ENCODE results near the gene MIER2.
"Not testable (repeated sequence)": the region's sequence is repeated elsewhere in the genome, so short reads cannot be mapped to it uniquely, and the experiment has no call there.

The MIER2 gene

DNA sequence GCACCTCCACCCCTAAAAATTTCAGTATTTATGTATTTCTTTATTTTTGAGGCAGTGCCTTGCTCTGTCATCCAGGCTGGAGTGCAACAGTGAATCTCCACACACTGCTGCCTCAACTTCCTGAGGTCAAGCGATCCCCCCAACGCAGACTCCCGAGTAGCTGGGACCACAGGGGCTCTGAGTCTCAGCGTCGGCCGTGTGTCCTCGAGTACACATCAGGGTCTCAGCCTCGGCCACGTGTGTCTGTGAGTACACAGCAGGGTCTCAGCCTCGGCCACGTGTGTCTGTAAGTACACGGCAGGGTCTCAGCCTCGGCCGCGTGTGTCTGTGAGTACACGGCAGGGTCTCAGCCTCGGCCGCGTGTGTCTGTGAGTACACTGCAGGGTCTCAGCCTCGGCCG, 43.2 kb upstream of the MIER2 start:
- no peak for TF ChIP-seq EZH2 (IDR thresholded peaks at IDR 0.05; ENCODE audit: borderline replicate concordance, low read length)
- TF ChIP-seq, protein P1, sequence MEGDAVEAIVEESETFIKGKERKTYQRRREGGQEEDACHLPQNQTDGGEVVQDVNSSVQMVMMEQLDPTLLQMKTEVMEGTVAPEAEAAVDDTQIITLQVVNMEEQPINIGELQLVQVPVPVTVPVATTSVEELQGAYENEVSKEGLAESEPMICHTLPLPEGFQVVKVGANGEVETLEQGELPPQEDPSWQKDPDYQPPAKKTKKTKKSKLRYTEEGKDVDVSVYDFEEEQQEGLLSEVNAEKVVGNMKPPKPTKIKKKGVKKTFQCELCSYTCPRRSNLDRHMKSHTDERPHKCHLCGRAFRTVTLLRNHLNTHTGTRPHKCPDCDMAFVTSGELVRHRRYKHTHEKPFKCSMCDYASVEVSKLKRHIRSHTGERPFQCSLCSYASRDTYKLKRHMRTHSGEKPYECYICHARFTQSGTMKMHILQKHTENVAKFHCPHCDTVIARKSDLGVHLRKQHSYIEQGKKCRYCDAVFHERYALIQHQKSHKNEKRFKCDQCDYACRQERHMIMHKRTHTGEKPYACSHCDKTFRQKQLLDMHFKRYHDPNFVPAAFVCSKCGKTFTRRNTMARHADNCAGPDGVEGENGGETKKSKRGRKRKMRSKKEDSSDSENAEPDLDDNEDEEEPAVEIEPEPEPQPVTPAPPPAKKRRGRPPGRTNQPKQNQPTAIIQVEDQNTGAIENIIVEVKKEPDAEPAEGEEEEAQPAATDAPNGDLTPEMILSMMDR (IDR thresholded peaks at IDR 0.05; ENCODE audit: low read length) = no peak
- Histone ChIP-seq H3K4me1 (ENCODE audit: insufficient read depth, low read length, severe bottlenecking) (peaks cover 16% of the 10 kb centered on the region), H3K4me2 (ENCODE audit: low read length) (no peak overlapping the region), H3K9me3 (ENCODE audit: low read length) (no peaks in the 10 kb centered on the region), H3K9me2 (ENCODE audit: low read depth, low read length) (no peaks in the 10 kb centered on the region), H3K4me3 (ENCODE audit: low read depth, low read length, poor library complexity, severe bottlenecking) (no peak overlapping the region), H3K27ac (ENCODE audit: low read depth, low read length, poor library complexity, severe bottlenecking) (no peak overlapping the region), H3K27me3 (ENCODE audit: insufficient read depth, low read length) (no peaks in the 10 kb centered on the region), H3K36me3 (ENCODE audit: insufficient read depth, low read length) (no peaks in the 10 kb centered on the region), H3F3A (ENCODE audit: insufficient read depth, low read length) (no peaks in the 10 kb centered on the region), H2AFZ (ENCODE audit: low read length) (no peak overlapping the region), H3K9ac (ENCODE audit: low read length) (no peak overlapping the region), H4K20me1 (ENCODE audit: insufficient read depth, low read length) (no peaks in the 10 kb centered on the region), H3K79me2 (ENCODE audit: insufficient read depth, low read length) (no peaks in the 10 kb centered on the region)

DNA sequence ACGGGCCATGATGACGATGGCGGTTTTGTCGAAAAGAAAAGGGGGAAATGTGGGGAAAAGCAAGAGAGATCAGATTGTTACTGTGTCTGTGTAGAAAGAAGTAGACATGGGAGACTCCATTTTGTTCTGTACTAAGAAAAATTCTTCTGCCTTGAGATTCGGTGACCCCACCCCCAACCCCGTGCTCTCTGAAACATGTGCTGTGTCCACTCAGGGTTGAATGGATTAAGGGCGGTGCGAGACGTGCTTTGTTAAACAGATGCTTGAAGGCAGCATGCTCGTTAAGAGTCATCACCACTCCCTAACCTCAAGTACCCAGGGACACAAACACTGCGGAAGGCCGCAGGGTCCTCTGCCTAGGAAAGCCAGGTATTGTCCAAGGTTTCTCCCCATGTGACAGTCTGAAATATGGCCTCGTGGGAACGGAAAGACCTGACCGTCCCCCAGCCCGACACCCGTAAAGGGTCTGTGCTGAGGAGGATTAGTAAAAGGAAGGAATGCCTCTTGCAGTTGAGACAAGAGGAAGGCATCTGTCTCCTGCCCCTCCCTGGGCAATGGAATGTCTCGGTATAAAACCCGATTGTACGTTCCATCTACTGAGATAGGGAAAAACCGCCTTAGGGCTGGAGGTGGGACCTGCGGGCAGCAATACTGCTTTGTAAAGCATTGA, 42.2 kb upstream of the MIER2 start:
- H3K27me3 ChIP-seq (ENCODE audit: insufficient read depth, low read length); H3K9ac ChIP-seq (ENCODE audit: low read length); H3K4me3 ChIP-seq (ENCODE audit: low read depth, low read length, poor library complexity, severe bottlenecking); H3K27ac ChIP-seq (ENCODE audit: low read depth, low read length, poor library complexity, severe bottlenecking); H3K9me3 ChIP-seq (ENCODE audit: low read length); H3F3A ChIP-seq (ENCODE audit: insufficient read depth, low read length); H2AFZ ChIP-seq (ENCODE audit: low read length); H3K4me2 ChIP-seq (ENCODE audit: low read length); H3K36me3 ChIP-seq (ENCODE audit: insufficient read depth, low read length); H4K20me1 ChIP-seq (ENCODE audit: insufficient read depth, low read length); H3K79me2 ChIP-seq (ENCODE audit: insufficient read depth, low read length); H3K9me2 ChIP-seq (ENCODE audit: low read depth, low read length): not testable (repeated sequence)
- H3K4me1 ChIP-seq (ENCODE audit: insufficient read depth, low read length, severe bottlenecking) = peaks cover 19% of the 10 kb centered on the region

DNA sequence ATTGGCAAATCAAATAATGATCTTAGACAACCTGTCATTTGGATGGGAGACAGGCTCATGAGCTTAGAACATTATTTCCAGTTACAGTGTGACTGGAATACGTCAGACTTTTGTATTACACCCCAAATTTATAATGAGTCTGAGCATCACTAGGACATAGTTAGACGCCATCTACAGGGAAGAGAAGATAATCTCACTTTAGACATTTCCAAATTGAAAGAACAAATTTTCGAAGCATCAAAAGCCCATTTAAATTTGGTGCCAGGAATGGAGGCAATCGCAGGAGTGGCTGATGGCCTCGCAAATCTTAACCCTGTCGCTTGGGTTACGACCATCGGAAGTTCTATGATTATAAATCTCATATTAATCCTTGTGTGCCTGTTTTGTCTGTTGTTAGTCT, 41.6 kb upstream of the MIER2 start:
- H3K9me3 ChIP-seq (ENCODE audit: low read length); H3K9me2 ChIP-seq (ENCODE audit: low read depth, low read length); H2AFZ ChIP-seq (ENCODE audit: low read length); H3K79me2 ChIP-seq (ENCODE audit: insufficient read depth, low read length); H3K27ac ChIP-seq (ENCODE audit: low read depth, low read length, poor library complexity, severe bottlenecking); H3K9ac ChIP-seq (ENCODE audit: low read length); H3K27me3 ChIP-seq (ENCODE audit: insufficient read depth, low read length); H3K4me3 ChIP-seq (ENCODE audit: low read depth, low read length, poor library complexity, severe bottlenecking); H3F3A ChIP-seq (ENCODE audit: insufficient read depth, low read length); H3K36me3 ChIP-seq (ENCODE audit: insufficient read depth, low read length); H4K20me1 ChIP-seq (ENCODE audit: insufficient read depth, low read length); H3K4me2 ChIP-seq (ENCODE audit: low read length): not testable (repeated sequence)
- H3K4me1 ChIP-seq (ENCODE audit: insufficient read depth, low read length, severe bottlenecking) = peaks cover 19% of the 10 kb centered on the region

DNA sequence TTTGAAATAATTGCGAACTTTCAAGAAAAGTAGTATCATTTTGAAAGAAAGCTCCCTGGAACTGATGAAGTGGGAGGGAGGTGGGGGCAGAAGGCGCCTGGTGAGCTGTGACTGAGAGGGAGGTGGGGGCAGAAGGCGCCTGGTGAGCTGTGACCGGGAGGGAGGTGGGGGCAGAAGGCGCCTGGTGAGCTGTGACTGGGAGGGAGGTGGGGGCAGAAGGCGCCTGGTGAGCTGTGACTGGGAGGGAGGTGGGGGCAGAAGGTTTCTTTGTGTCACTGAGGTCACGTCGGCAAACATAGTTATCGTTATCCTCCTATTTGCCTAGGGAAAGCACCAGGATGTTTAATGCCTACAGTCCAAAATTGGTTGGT, 40.2 kb upstream of the MIER2 start:
- H3F3A ChIP-seq (ENCODE audit: insufficient read depth, low read length) = no peaks in the 10 kb centered on the region
- H3K4me3 ChIP-seq (ENCODE audit: low read depth, low read length, poor library complexity, severe bottlenecking) = no peak overlapping the region
- no peaks in the 10 kb centered on the region for H3K36me3 ChIP-seq (ENCODE audit: insufficient read depth, low read length)
- no peak overlapping the region for H3K9ac ChIP-seq (ENCODE audit: low read length)
- H2AFZ ChIP-seq (ENCODE audit: low read length) = no peak overlapping the region
- TF ChIP-seq EZH2 (IDR thresholded peaks at IDR 0.05; ENCODE audit: borderline replicate concordance, low read length) = no peak
- TF ChIP-seq, protein P1 (IDR thresholded peaks at IDR 0.05; ENCODE audit: low read length) = no peak
- no peak overlapping the region for H3K4me2 ChIP-seq (ENCODE audit: low read length)
- no peak overlapping the region for H3K27ac ChIP-seq (ENCODE audit: low read depth, low read length, poor library complexity, severe bottlenecking)
- H3K9me3 ChIP-seq (ENCODE audit: low read length) = no peaks in the 10 kb centered on the region
- H3K4me1 ChIP-seq (ENCODE audit: insufficient read depth, low read length, severe bottlenecking) = peaks cover 19% of the 10 kb centered on the region
- no peaks in the 10 kb centered on the region for H3K79me2 ChIP-seq (ENCODE audit: insufficient read depth, low read length)
- no peaks in the 10 kb centered on the region for H4K20me1 ChIP-seq (ENCODE audit: insufficient read depth, low read length)
- no peaks in the 10 kb centered on the region for H3K27me3 ChIP-seq (ENCODE audit: insufficient read depth, low read length)
- H3K9me2 ChIP-seq (ENCODE audit: low read depth, low read length) = no peaks in the 10 kb centered on the region

Data from OCI-LY1 (cell line).